AG10803 (cell line): ENCODE measurements around the gene TMCC2.
A peak's percentile ranks its signal among the peaks of the same experiment; 100 is the strongest.

ENCODE experiments used
- DNase-seq: peaks from one replicate; pipeline ENCODE4 v3.0.0; 2010; ENCODE audit warnings: low read depth
- H3K4me3 ChIP-seq: 2 replicates; pipeline ENCODE4 v1.5.1; 2011; ENCODE audit warnings: mild to moderate bottlenecking, low read length, control low read depth
- CTCF ChIP-seq: conservative IDR thresholded peaks from 2 replicates; pipeline ENCODE4 v1.5.1; 2011; ENCODE audit warnings: mild to moderate bottlenecking, low read length, control low read depth, inconsistent platforms

Gene TMCC2

GRCh38 chr1:205306929-205307566 lies 79.3 kb downstream of the TMCC2 start:
- no peak for TF ChIP-seq CTCF
- no peak for DNase-seq
- H3K4me3 ChIP-seq, result no peak overlapping the region

- TF ChIP-seq CTCF, result no peak
- H3K4me3 ChIP-seq, result no peak overlapping the region
- DNase-seq, result no peak
Measured at GRCh38 chr1:205309741-205310140, 82.0 kb downstream of the TMCC2 start.

GRCh38 chr1:205310976-205311704 lies 83.4 kb downstream of the TMCC2 start:
- no peak overlapping the region for H3K4me3 ChIP-seq
- no peak for DNase-seq

GRCh38 chr1:205312866-205313562 lies 85.3 kb downstream of the TMCC2 start:
- DNase-seq, result no peak
- H3K4me3 ChIP-seq, result no peak overlapping the region; the same call in none of the 2 replicates
- no peak for TF ChIP-seq CTCF

More at GRCh38 chr1:205310976-205311704, 83.4 kb downstream of the TMCC2 start:
- TF ChIP-seq CTCF, result no peak

- no peak overlapping the region; the same call in none of the 2 replicates for H3K4me3 ChIP-seq
- TF ChIP-seq CTCF, result no peak
- peak; percentile 76 for DNase-seq
Measured at GRCh38 chr1:205313563-205314308, 86.0 kb downstream of the TMCC2 start.

- TF ChIP-seq CTCF, result no peak
- no peak for DNase-seq
- no peak overlapping the region for H3K4me3 ChIP-seq
Measured at GRCh38 chr1:205315008-205315618, 87.4 kb downstream of the TMCC2 start.
